ENCODE measurements around the gene ARNT2. TPM values are rescaled to one million over a fixed set of nuclear protein-coding genes. Genes with fewer than 3 reads are reported as not detected.

The ARNT2 gene
- total RNA-seq, 6 experiments from 2014 or later, result 2.4 to 16.6 (median 15.5) TPM

DNA sequence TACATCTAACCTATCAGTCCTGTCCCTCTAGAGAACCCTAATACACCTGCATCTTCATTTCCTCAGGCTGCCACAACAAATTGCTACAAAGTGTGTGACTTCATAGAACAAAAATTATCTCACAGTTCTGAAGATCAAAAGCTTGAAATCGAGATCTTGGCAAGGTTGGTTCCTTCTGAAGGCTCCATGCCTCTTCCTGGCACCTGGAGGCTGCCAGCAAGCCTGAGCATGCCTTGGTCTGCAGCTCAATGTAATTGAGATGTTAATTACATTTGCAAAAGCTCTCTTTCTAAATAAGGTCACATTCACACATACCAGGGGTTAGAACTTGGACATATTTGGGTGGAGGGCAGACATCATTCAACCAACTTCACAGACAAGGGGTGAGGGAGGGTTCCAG, 204.5 kb downstream of the ARNT2 start:
- TF ChIP-seq, protein P1, sequence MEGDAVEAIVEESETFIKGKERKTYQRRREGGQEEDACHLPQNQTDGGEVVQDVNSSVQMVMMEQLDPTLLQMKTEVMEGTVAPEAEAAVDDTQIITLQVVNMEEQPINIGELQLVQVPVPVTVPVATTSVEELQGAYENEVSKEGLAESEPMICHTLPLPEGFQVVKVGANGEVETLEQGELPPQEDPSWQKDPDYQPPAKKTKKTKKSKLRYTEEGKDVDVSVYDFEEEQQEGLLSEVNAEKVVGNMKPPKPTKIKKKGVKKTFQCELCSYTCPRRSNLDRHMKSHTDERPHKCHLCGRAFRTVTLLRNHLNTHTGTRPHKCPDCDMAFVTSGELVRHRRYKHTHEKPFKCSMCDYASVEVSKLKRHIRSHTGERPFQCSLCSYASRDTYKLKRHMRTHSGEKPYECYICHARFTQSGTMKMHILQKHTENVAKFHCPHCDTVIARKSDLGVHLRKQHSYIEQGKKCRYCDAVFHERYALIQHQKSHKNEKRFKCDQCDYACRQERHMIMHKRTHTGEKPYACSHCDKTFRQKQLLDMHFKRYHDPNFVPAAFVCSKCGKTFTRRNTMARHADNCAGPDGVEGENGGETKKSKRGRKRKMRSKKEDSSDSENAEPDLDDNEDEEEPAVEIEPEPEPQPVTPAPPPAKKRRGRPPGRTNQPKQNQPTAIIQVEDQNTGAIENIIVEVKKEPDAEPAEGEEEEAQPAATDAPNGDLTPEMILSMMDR (IDR thresholded peaks at IDR 0.05), result no peak
- DNase-seq, result no peak
- no peak overlapping the region for H3K4me3 Mint-ChIP-seq
- no peak overlapping the region for H3K27ac Mint-ChIP-seq
- no peaks in the 10 kb centered on the region for H3K36me3 Mint-ChIP-seq (ENCODE audit: low read depth)
- H3K9me3 Mint-ChIP-seq, result no peaks in the 10 kb centered on the region
- peaks cover 36% of the 10 kb centered on the region for H3K4me1 Mint-ChIP-seq (ENCODE audit: low read depth)
- H3K27me3 Mint-ChIP-seq (ENCODE audit: insufficient read depth), result peaks cover 2% of the 10 kb centered on the region; the same call in 1 of the 2 replicates

DNA sequence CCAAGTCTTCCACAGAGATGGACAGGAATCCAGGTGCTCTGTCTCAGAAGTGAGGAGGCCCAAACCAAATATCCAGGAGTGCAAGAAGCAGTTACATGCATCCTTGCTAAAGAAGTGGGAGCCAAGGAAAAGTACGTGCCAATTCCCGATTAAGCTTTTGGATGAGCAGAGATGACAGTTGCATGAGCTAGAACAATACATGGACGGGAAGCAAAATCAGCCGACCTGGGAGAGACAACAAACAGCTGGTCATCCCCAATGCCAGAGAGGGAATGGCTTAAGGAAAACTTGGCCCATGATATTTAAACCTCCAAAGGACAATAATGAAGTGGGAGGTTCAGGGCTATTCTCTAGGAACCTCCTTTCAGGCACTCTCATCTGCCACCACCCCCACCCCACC, 204.9 kb downstream of the ARNT2 start:
- no peak for DNase-seq
- peaks cover 36% of the 10 kb centered on the region for H3K4me1 Mint-ChIP-seq (ENCODE audit: low read depth)
- no peaks in the 10 kb centered on the region for H3K9me3 Mint-ChIP-seq
- H3K36me3 Mint-ChIP-seq (ENCODE audit: low read depth), result no peaks in the 10 kb centered on the region
- no peak overlapping the region for H3K27ac Mint-ChIP-seq
- TF ChIP-seq, protein P1 (IDR thresholded peaks at IDR 0.05), result no peak
- H3K27me3 Mint-ChIP-seq (ENCODE audit: insufficient read depth), result peaks cover 2% of the 10 kb centered on the region; the same call in 1 of the 2 replicates
- H3K4me3 Mint-ChIP-seq, result no peak overlapping the region

DNA sequence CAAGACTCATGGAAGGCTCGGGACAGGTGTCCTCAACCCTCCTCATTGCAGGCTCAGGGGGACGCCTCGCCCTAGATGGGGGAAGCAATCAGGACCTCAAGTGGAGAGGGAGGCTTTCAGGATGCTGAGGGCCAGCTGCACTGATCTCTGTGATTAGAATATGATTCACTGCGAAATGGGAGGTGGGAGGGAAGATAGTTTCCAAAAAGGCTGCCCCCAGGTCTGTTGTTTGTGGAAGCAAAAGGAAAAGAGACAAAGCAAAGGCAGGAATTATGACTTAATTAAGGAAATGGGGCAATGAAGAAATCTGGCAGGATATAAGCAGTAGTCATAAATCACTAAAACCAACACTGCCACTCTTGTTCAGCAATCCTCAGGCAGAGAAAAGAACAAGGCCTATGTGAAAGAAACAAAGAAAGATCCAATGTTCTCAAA, 205.3 kb downstream of the ARNT2 start:
- TF ChIP-seq, protein P1 (IDR thresholded peaks at IDR 0.05), result no peak
- no peak for DNase-seq
- Mint-ChIP-seq H3K27me3 (ENCODE audit: insufficient read depth) (peaks cover 2% of the 10 kb centered on the region; the same call in 1 of the 2 replicates), H3K9me3 (no peaks in the 10 kb centered on the region), H3K27ac (no peak overlapping the region), H3K4me3 (no peak overlapping the region), H3K4me1 (ENCODE audit: low read depth) (peaks cover 36% of the 10 kb centered on the region), H3K36me3 (ENCODE audit: low read depth) (no peaks in the 10 kb centered on the region)

DNA sequence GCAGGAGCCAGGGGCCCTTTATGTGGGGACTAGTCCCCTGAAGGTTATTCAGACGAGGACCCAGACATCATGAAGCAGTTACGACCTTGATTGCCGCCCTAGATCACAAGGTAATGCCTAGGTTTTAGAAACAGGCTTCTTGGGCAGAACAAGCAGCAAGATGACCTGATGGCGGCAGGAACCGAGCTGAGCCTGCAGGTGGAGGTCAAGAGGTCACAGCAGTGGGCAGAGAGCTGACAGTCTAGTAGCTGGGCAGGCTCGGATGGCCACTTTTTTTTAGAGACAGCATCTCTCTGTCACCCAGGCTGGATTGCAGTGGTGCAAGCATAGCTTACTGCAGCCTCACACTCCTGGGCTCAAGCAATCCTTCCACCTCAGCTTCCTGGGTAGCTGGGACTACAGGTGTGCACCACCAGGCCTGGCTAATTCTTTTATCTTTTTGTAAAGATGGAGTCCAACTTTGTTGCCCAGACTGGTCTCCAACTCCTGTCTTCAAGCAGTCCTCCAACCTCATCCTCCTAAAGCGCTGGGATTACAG, 207.4 kb downstream of the ARNT2 start:
- Mint-ChIP-seq H3K9me3 (no peaks in the 10 kb centered on the region), H3K27ac (no peak overlapping the region), H3K36me3 (ENCODE audit: low read depth) (no peaks in the 10 kb centered on the region), H3K4me1 (ENCODE audit: low read depth) (peaks cover 43% of the 10 kb centered on the region), H3K27me3 (ENCODE audit: insufficient read depth) (peaks cover 4% of the 10 kb centered on the region), H3K4me3 (no peak overlapping the region)
- TF ChIP-seq, protein P1 (IDR thresholded peaks at IDR 0.05), result no peak
- no peak for DNase-seq

DNA sequence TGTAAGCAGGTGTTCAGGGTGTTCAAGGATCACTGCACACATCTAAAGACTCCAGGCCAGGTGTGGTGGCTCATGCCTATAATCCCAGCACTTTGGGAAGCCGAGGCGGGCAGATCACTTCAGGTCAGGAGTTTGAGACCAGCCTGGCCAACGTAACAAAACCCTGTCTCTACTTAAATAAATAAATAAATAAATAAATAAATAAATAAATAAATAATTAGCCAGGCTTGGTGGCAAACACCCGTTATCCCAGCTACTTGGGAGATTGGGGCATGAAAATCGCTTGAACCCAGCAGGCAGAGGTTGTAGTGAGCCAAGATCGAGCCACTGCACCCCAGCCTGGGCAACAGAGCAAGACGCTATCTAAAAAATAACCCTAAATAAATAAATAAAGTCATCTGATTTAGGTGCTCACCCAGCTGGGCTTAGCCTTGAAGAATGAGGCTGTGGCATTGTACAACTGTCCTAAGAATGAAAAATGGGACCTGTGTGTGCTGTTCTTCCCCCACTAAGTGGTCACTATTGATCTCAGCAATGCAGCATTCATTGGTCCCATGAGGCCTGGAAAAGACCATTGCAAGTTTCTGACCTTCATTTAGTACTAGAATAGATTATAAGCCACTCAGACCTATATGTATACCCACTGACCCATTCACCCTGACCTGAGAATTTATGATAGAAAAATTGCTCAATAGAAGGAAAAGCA, 208.1 kb downstream of the ARNT2 start:
- peaks cover 39% of the 10 kb centered on the region for H3K4me1 Mint-ChIP-seq (ENCODE audit: low read depth)
- H3K4me3 Mint-ChIP-seq, result no peak overlapping the region
- H3K27me3 Mint-ChIP-seq (ENCODE audit: insufficient read depth), result peaks cover 4% of the 10 kb centered on the region
- TF ChIP-seq, protein P1 (IDR thresholded peaks at IDR 0.05), result no peak
- H3K36me3 Mint-ChIP-seq (ENCODE audit: low read depth), result no peaks in the 10 kb centered on the region
- no peak overlapping the region for H3K27ac Mint-ChIP-seq
- DNase-seq, result no peak
- H3K9me3 Mint-ChIP-seq, result no peaks in the 10 kb centered on the region

Data from HFFc6 (cell line).